IPS-NIHi7 (cell line): ENCODE measurements around the gene APLP1.

Experiments used
- DNase-seq: peaks from one replicate; pipeline ENCODE4 v3.0.0; 2012; ENCODE audit warnings: mixed read lengths; ENCODE audit errors: extremely low spot score

APLP1 gene

DNA sequence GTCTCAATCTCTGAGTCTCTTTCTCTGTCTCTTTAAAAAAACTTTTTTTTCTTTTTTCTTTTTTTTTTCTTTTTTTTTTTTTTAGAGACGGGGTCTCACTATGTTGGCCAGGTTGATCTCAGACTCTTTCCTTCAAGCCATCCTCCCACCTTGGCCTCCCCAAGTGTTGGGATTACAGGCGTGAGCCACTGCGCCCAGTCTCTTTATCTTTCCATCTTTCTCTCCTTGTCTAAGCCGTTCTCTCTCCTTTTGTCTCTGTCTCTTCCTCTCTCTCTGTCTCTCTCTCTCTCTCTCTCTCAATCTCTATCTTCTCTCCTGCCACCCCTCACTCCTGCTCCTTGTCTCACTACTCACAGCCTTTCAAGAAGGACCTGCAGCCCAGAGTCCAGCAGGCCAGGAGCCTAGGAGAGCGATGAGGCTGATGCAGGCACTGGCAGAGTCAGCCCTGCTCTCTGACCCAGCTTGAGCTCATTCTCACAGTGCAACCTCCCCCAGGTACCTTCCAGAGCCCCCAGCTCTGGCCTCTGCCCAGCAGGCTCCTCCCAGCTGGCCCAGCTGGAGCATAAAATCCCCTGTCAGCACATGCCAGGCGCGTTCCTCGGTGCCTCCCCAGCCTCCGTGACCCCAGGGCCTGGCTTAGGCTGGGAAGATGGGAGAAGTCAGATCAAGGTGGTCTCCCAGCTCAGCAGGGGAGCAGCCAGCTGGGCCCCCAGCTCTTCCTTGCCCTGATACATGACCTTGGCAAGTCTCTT is 16.2 kb upstream of the APLP1 start, which contains the start of gene NPHS1:
Gene NPHS1 (minus strand): TSS at position 476 of the 752 bp plus-strand sequence. CDS start 667 bp downstream, outside the sequence.
- DNase-seq: no peak

DNA sequence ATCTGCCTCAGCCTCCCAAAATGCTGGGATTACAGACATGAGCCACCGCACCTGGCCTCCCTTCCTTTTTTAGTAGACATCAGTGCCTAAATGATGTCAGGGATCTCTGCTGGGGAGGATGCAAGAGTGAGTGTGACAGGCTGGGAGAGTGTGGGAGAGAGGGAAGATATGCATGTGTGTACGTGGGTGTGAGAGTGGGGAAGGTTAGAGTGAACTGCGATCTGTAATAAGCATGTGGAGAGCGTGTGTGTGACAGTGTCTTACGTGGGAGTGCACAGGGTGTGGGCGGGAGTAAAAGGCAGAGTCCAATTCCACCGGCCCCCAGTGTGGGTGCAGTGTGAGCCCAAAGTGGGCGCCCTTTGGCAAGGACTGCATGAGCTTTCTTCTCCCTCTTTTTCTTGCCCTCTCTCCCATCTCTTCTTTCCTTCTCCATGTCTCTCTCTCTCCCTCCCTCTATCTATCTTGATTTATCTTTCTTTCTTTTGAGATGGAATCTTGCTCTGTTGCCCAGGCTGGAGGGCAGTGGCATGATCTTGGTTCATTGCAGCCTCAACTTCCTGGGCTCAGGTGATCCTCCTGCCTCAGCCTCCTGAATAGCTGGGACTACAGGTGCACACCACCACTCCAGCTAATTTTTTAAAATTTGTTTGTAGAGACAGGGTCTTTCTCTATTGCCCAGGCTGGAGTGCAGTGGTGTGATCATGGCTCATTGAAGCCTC is 15.2 kb upstream of the APLP1 start:
- DNase-seq: no peak

DNA sequence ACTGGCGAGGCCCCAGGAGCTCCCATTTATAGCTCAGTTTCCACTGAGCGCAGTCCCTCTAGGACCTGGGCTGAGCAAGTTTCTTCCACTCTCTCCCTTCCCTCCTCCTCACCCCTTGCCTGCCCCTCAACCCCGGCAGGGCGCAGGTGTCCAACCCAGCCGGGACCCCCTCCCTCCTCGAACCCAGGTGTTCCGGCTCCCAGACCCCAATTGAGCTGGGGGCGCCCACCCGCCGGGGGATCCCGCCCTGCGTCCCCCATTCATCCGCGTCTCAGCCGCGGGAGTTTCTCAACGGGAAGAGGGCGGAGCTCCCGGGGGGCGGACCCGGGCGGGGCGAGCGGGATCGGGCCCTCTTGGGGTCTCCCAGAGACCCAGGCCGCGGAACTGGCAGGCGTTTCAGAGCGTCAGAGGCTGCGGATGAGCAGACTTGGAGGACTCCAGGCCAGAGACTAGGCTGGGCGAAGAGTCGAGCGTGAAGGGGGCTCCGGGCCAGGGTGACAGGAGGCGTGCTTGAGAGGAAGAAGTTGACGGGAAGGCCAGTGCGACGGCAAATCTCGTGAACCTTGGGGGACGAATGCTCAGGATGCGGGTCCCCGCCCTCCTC is 11.7 kb upstream of the APLP1 start, which contains the start of gene KIRREL2:
Gene KIRREL2 (plus strand): TSS at position 366 of the 604 bp plus-strand sequence. CDS start 209 bp downstream, at position 575.
- peak; percentile 54 for DNase-seq

DNA sequence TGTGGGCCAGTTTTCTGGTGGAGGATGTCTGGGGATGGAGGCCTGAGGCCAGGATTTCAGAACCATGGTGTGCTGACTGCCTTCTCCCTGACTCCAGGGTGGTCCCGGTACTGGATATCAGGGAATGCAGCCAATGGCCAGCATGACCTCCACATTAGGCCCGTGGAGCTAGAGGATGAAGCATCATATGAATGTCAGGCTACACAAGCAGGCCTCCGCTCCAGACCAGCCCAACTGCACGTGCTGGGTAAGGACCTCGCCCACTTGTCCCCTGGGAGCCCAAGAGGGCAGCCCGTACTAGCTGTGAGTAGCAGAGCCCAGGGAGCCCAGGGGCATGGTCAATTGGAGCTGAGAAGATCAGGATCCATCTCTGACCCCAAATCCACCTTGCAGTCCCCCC is 10.1 kb upstream of the APLP1 start:
- no peak for DNase-seq

DNA sequence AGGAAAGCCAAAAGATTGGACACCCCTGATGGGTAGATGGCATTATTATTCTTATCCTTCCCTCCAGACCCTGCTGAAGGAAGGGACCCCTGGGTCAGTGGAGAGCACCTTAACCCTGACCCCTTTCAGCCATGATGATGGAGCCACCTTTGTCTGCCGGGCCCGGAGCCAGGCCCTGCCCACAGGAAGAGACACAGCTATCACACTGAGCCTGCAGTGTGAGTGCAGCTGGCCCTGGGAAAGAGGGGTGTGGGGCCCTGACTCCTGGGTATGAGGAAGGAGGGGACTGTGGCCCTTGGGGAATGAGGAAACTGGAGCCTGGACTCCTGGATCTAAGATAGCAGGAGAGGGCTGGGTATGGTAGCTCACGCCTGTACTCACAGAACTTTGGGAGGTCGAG is 9.0 kb upstream of the APLP1 start:
- DNase-seq: no peak

DNA sequence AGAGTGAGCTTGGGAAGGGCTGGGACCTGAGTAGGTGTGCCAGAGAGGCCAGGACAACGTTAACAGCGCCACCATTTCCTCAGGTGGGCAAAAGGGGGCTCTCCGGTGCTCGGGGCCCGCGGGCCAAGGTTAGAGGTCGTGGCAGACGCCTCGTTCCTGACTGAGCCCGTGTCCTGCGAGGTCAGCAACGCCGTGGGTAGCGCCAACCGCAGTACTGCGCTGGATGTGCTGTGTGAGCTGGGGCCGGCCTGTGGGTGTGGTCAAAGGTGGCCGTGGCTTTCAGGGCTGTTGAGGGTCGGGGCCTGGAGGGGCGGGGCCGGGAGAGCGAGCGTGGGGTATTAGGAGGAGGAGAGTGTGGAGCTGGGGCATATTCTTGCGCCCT is 7.9 kb upstream of the APLP1 start:
- DNase-seq: no peak

DNA sequence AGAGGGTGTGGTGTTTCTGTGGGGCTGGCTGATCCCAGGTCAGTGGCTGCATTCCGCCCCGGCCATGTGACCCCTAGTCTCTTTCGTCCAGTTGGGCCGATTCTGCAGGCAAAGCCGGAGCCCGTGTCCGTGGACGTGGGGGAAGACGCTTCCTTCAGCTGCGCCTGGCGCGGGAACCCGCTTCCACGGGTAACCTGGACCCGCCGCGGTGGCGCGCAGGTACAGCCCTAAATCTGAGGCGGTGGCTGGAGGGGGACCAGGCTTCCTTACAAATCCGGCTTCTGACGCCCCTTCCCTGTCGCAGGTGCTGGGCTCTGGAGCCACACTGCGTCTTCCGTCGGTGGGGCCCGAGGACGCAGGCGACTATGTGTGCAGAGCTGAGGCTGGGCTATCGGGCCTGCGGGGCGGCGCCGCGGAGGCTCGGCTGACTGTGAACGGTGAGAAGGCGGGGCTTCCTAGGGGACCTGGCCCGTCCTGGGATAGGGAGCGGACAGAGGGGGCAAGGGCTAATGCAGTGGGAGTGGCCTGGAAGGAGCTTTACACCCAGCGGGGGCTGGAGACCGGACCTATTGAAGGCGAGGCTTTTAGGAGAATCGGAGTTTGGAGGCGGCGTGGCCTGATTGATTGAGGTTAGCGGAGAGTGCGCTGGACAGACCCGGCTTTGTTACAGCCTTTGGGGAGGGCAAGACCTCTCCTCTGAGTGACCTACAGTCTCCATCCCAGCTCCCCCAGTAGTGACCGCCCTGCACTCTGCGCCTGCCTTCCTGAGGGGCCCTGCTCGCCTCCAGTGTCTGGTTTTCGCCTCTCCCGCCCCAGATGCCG is 7.3 kb upstream of the APLP1 start:
- peak; percentile 97 for DNase-seq

DNA sequence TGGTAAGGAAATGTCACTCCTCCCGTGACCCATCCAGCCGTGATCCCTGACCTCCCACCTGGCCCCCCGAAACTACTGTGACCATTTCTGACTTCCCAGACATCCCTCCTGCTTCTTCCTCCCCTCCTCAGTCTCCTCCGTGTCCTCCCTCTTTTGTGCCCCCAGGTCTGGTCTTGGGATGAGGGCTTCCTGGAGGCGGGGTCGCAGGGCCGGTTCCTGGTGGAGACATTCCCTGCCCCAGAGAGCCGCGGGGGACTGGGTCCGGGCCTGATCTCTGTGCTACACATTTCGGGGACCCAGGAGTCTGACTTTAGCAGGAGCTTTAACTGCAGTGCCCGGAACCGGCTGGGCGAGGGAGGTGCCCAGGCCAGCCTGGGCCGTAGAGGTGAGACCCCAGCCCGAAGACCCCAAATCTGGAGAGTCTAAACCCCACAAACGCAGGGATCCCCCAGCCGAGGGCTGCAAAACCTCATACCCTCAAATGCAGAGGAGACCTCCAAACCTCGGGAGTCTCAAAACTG is 6.7 kb upstream of the APLP1 start:
- DNase-seq: no peak

DNA sequence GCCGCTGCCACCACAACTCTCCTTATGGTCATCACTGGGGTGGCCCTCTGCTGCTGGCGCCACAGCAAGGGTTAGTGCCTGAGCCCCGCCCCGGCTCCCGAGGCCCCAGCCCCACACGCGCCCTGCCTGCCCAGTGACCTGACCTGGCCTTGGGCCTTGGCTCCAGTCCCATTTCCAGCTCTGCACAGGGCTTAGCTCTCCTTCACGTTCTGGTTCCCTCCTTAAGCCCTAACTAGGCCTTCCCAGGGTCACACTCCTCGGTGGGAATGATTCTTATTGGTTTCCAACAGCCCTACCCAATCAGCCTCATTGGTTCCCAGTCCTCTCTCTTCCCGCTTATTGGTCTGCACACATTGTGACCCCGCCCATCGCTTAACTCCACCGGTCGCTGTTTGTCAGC is 5.8 kb upstream of the APLP1 start:
- no peak for DNase-seq

DNA sequence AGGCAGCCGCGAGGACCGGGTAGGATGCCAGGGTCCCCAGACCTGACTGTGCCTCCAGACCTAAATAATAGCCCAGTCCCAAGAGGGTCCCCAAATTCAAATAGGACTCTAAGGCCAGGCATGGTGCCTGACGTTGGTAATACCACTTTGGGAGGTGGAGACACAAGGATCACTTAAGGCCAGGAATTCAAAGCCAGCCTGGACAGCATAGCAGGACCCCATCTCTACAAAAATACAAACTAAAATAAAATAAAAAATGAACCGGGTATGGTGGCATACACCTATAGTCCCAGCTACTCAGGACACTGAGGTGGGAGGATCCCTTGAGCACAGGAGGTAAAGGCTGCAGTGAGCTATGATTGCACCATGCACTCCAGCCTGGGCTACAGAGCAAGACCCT is 5.4 kb upstream of the APLP1 start:
- no peak for DNase-seq

DNA sequence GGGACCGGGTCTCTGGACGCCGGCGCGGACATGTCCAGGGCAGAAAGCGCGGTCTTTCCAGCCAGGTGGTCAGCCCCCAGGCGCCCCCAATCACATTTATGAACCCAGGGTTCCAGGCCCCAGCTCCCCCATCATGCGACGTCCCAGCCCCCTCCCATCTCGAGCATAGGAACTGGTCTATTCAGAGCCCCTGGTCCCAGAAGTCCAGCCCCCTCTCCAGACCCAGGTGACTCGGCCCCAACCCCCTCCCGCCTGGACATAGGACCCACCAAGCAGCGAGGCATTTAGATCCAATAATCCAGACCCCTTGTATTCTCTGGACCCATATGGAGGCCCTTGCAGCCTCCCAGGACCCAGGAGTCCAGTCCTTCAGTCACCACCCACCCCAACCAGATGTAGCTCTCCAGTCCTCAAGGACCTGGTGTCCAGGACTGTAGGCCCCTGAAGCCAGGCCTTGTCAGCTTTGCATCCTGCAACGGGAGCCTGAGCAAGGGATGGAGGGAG is 501 bp downstream of the APLP1 start:
- DNase-seq: no peak

DNA sequence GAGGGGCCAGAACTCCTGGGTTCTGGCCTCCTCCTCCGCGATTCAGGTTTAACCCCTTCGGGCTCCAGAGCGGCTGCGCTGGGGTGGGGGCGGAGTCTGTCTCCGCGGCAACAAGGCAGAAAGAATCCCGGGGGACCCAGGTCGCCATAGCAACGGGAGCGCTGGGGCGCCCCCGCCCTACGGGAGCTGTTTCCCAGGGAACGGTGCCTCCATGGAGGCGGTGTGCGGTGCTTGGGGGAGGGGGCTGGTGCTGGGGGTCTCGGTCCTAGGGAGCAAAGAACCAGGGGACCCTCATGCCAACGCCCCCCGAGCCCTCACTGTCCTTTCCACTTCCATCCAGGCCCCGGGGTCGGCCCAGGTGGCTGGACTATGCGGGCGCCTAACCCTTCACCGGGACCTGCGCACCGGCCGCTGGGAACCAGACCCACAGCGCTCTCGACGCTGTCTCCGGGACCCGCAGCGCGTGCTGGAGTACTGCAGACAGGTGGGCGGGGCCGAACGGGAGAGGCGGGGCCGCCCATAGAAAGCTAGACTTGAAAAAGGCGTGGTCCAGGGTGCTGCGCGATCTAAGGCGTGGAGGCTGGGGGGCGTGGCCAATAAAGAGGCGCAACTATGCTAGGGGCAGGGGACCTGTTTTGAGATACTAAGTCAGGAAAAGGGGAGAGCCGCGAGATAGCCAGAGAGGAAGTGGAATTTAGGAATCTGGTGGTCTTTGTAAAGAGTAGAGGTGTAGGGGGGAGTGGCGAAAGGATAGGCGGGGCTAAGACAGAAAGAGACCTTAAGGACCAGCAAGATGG is 1.2 kb downstream of the APLP1 start:
- DNase-seq: peak; percentile 85

DNA sequence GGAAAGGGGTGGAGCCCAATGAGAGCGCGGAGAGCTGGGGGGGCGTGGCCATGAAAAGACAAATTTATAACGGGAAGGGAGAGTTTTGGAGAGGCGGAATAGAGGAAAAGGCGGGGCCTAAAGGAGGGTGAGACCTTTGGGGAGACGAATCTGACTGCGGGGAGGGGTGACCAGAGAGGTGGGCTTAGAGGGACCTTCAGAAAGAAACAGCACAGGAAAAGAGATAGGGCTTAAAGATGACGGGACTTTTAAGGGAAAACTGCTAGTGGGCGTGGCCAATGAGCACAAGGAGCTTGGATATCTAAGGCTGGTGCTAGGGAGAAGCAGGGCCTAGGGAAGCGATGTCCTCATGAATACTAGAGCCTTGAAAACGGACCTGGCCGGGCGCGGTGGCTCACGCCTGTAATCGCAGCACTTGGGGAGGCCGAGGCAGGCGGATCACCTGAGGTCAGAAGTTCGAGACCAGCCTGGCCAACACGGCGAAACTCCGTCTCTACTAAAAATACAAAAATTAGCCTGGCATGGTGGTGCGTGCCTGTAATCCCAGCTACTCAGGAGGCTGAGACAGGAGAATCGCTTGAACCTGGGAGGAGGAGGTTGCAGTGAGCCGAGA is 1.9 kb downstream of the APLP1 start:
- DNase-seq: peak; percentile 79

DNA sequence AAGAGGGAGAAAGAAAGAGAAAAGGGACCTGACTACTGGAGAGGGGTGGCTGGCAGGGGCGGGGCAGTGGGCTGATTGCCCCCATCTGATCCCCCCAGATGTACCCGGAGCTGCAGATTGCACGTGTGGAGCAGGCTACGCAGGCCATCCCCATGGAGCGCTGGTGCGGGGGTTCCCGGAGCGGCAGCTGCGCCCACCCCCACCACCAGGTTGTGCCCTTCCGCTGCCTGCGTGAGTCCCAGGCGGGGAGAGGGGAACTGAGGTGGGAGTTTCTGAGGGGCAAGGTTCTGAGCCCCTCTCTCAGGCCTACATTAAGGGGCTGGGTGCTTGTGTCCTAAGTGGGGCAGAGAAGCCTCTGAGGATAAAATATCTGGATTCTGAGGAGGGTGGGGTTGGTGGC is 2.4 kb downstream of the APLP1 start:
- no peak for DNase-seq

DNA sequence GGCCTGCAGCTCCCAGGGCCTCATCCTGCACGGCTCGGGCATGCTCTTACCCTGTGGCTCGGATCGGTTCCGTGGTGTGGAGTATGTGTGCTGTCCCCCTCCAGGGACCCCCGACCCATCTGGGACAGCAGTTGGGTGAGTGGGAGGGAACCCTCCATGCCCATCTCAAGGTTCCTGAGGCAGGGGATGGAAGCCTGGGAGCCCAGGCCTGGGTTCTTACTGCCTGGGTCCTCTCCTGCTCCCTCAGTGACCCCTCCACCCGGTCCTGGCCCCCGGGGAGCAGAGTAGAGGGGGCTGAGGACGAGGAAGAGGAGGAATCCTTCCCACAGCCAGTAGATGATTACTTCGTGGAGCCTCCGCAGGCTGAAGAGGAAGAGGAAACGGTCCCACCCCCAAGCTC is 3.2 kb downstream of the APLP1 start:
- DNase-seq: no peak

DNA sequence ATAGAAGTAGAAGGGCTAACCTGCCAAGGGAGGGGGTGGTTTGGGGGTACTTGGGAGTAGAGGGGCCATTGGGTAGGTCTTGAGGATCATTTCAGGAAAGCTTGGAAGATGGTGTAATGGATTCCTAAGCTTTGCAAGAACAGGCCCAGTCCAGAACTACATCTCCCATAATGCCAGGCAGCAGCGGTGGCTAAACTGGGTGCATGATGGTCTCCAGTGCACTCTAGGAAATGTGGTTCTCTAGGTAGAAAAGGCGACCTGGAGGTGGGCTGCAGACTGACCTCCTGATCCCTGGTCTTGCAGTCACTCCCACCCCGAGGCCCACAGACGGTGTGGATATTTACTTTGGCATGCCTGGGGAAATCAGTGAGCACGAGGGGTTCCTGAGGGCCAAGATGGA is 3.8 kb downstream of the APLP1 start:
- no peak for DNase-seq

DNA sequence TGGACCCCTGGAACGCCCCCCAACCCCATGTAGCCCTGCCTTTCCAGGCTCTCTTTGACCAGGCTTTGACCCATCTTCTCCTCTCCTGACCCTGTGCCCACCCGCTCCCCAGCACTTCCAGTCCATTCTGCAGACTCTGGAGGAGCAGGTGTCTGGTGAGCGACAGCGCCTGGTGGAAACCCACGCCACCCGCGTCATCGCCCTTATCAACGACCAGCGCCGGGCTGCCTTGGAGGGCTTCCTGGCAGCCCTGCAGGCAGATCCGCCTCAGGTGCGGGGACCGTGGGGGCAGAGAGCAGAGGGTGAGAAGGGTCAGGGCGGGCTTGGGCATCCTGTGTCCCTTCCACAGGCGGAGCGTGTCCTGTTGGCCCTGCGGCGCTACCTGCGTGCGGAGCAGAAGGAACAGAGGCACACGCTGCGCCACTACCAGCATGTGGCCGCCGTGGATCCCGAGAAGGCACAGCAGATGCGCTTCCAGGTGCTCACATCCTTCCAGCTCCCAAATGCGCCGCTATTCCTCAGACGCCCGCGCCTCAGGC is 6.1 kb downstream of the APLP1 start:
- no peak for DNase-seq

DNA sequence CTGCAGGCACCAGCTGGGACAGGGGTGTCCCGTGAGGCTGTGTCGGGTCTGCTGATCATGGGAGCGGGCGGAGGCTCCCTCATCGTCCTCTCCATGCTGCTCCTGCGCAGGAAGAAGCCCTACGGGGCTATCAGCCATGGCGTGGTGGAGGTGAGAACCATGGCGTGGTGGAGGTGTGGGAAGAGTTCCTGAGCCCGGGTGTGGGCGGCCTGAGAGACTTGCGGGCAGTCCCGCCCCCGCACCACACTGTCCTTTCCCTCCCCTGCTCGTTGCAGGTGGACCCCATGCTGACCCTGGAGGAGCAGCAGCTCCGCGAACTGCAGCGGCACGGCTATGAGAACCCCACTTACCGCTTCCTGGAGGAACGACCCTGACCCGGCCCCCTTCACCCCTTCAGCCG is 10.7 kb downstream of the APLP1 start:
- no peak for DNase-seq

DNA sequence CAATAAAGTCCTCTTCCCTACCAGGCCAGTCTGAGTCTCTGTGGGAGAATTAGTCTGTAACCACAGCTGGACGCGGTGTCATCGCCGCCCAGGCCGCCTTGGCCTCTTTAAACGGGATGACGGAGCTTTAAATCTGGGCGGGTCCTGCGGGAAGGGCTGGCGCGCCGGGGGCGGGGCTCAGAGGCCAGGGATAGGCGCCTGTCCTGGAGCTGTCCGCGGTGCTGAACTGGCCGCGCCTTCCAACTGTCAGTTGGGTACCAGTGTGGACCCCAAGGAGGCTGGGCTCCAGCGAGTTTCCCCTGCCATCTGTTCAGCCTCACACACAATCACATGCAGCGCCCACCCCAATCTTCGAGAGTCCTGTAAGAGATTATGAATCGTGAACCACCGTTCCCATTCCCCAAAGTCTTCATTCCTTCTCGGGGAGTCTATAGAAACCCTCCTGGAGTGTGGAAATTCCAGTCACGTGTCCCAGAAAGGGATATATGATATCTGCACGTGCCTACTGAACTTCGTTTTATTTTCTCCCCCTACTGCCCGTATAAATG is 11.5 kb downstream of the APLP1 start:
- peak; percentile 95 for DNase-seq
